GM21423 (cell line): ENCODE results near the gene CNTN1.

Experiments
- ATAC-seq: cut with Tn5 transposase; IDR thresholded peaks from one replicate; pipeline ENCODE4 v1.9.1; 2021; ENCODE audit warnings: mild to moderate bottlenecking, moderate library complexity; ENCODE audit not compliant: unreplicated experiment

Gene CNTN1

DNA sequence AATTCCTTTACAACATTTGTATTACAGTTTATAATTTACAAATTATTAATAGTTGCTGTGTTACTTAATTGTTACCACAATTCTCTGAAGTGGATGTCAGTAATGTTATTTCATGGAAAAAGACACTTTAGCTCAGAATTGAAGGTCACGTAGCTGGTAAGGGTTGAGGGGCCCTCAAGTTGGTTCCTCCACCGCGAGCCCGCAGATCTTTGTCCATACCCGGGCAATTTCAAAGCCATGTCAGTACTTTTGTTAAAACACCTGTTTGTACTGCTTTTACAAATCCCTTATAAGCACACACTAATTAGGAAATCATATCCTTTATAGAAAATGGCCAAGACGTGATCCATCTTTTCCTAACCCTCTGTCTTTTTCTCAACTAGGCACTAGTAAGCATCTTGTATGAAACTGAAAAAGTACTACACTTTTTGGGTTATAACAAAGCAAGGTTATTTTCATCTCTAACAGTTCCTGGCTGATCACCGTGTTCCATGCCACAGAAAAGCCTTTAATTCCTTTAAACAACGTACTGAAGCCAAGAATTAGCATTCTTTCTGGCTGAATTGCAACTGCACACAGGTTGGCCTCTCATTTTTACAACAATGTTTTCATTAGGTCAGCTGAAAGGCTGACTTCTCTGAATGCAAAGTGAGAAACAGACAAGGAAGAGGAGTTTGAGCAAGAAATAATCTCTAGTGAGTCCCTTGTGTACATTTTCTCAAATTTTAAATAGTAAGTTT is 76.1 kb downstream of the CNTN1 start:
- ATAC-seq: no peak

GRCh38 chr12:40769846-40770245 is 77.6 kb downstream of the CNTN1 start:
- no peak for ATAC-seq

- ATAC-seq: no peak
These were observed 78.5 kb downstream of the CNTN1 start for GRCh38 chr12:40770781-40771180.

DNA sequence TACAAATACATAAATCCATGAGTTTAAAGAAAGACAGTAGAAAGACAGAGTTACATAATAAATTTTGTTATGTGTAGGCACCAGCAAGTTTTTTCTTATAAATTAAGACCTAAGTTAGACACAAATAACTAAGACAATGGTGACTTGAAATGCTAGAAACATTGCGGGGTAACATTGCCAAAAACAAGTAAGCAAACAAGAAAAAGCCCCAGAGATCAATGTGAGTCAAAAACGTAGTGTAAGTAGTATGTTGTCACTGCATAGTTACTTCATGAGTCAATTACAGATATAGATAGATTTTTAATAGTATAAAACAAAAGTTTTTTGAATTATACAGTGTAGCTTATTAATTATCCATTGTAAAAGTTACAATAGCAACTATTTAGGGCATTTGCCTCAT is 83.4 kb downstream of the CNTN1 start:
- no peak for ATAC-seq

DNA sequence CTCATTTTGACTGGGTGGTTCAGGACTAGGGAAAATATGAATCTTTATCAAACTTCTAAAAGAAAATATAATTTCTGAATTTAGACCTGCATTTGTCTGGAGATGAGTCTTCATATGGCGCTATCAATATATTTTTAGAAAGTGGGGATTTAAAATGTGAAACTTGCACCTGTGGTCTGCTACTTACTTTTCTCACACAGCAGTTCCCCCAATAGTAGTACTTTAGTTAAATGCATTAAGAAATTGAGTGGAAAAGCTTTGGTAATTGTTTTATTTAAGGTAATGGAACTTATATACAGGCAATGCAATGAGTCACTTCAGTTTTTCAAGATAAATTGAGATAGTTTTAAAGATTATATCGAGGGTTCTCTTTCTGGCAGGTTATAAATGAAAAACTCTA is 91.9 kb downstream of the CNTN1 start:
- no peak for ATAC-seq

- ATAC-seq: no peak
These were observed 96.0 kb downstream of the CNTN1 start for GRCh38 chr12:40788276-40788675.

DNA sequence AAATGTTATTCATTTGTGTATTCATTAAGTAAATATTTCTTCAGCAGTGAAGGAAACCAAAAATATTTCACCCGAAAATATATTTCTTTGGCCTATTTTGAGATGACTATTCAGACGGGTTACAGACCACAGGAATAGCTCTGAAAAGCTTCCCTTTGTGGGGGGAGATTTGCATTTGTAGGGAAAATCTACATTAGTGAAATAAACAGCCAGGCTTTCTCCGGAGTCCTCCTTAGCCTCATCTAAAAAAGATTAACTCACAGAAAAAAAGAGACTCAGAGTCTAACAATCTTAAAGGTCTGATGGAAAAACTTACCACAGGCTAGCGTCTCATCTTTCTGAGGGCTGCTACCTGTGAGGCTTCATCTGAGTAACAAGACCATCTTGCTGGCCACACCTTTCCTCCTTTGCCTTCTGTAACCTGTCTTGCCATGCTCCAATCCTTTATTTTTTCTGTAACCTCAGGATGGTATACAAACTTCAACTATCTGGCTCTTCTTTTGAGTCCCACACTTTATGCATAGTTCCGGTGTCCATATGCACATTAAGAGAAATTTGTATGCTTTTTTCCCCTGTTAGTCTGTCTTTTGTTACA is 100.7 kb downstream of the CNTN1 start:
- no peak for ATAC-seq

DNA sequence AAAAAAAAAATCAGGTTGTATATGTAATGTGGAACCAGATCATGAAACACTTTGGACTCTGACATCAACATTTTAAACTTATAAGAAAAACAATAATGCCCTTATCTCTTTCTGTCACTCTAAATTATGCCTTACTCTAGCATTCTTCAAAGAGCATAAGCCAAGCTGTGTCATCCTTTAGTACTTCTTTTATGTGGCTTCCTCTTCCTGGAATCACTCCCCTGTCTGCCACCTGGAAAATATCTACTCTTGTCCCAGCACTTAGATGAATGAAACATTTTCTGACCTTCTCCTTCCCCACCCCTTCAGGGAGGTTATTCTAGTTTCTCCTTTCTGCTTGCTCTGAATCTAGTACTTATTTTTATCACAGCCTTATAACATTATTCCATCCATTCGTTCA is 101.2 kb downstream of the CNTN1 start:
- ATAC-seq: no peak

GRCh38 chr12:40794087-40794486 is 101.8 kb downstream of the CNTN1 start:
- ATAC-seq: no peak

GRCh38 chr12:40801082-40801481 is 108.8 kb downstream of the CNTN1 start:
- no peak for ATAC-seq

- ATAC-seq: no peak
These were observed 109.6 kb downstream of the CNTN1 start for GRCh38 chr12:40801861-40802260.

DNA sequence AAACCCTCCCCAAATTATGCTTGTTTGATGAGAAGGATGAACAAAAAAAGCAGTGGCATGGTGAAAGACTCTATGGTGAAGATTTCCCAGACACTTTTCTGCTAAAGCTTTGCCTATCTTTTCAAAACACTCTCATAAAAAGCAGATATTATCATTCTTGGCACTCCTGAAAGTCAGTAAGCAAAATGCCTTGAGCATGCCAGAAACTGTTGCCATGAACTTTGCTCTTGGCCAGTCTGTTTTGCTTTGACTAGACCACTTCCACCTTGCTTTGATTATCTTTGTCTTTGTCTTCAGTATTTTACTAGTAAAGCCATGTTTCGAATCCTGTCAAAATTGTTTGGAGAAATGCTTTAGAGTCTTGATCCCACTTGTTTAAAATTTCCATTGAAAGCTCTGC is 110.4 kb downstream of the CNTN1 start:
- no peak for ATAC-seq

- ATAC-seq: no peak
These were observed 127.3 kb downstream of the CNTN1 start for GRCh38 chr12:40819436-40820108.

DNA sequence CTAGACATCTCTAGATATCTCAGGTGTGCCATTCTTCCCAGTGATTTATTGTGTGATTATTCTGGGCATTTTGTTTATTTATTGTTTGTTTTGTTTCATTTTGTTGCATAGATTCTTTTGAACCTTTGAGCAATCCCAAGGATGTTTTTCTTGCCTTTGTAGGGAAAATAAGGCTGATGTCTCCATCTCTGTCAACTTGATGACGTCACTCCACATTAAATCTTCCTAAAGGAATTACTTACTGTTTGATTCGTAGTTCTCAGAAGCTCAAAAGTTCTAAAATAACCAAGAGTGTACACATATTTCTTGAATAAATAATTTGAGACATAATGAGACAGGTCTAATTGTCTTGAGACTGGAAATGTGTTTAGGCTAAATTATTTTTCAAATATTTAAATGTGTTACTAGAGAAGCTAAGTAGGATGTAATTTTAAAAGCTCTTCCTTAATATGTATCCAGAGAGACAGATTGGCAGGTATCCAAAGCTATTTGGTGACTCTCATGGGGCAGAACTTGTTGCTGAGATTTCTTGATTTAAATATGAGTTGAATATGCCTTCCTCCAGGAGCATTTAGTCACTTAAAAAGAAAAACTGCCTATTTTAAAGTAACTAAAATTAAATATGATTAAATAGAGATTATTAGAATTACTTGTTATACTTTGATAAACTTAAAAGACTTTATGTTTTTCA is 128.7 kb downstream of the CNTN1 start:
- no peak for ATAC-seq

DNA sequence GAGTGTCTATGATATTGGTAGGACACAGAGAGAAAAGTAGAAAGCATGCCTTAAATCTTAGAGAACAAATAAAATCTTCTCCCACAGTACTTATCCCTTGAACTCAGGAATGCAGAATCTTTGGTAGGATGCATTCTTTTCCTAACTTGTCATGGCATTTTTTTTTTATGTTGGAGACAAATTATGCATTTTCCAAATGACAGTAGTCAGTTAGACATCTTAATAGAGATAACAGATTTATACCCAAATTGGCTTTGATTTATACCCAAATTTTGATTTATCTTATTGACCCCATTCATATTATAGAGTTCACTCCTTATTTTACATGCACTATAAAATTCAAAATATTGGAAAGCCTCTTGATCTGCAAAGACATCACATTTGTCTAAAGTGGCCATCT is 132.9 kb downstream of the CNTN1 start:
- no peak for ATAC-seq

DNA sequence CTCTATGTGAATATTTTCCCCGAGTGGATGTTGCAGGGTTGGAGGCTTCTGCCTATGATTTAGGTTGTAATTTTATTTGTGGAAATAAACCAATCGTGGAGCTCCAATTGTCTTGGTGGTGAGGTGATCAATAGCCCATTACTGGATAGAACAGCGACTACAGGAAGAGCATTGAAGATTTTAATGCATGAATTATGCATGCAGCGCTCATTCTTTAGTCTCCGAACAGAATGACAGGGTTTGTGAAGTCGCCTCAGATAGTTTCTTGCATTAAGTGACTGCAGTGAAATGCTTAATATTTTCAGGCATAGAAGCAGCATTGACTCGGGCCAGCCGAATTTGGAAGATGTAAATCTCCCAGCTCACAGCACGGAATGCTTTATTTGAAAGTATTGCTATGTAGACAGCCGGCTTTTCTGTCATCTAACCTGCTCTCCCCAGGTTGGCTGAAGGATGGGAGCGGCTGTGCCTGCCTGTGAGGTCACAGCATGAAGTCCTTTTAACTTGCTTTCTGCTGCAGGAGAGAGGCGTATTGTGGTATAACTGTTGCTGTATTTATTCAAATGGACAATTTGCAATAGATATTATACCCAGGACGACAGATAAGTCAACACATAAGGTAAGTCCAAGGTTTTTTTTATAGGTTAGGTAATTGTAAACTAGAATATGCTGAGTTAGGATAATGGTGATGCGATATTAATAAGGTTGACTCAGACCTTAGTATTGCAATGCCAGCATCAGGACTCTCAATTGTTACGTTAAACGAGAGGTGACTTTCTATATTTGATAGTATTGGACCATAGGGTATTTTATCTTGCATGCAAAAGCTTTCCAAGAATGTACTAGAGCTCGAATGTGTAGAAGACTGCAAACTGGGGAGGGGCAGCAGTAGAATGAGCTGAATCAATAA is 135.7 kb downstream of the CNTN1 start:
- ATAC-seq: no peak

DNA sequence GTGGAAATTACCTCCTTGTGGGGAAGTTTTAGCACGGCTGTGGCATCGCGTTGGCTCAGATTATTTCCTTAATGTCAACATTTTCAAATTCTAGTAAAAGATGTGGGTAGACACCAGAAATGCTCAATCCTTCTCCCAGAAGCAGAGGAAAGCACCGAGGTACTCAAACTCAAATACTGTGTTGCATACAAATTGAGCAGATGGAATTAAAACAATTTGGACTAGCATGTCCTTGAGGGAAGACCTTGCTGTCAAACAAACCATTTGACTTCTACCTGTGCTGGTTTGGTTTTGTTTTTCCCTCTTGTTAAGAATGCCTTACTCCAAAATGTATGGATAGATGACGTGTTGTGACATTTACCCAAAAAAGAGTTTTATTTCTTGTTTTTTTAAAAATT is 136.4 kb downstream of the CNTN1 start:
- no peak for ATAC-seq

- ATAC-seq: no peak
These were observed 137.5 kb downstream of the CNTN1 start for GRCh38 chr12:40829738-40830144.

DNA sequence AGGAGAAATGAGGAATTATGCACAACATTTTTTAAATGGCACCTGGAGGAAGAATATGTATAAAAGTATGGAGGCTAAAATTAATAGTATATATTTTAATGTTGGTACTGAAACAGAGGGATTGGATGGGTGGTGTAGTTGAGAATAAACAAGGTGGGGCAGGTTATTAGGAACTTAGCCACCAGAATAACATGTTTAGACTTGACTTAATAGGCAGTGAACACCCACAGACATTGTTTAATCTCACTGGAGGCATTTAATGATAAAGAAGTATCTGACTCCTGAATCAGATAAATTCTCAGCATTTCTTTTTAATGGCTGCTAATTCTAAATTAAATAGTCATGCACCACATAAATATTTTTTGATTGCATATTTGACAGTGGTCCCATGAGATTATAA is 139.7 kb downstream of the CNTN1 start:
- ATAC-seq: no peak

DNA sequence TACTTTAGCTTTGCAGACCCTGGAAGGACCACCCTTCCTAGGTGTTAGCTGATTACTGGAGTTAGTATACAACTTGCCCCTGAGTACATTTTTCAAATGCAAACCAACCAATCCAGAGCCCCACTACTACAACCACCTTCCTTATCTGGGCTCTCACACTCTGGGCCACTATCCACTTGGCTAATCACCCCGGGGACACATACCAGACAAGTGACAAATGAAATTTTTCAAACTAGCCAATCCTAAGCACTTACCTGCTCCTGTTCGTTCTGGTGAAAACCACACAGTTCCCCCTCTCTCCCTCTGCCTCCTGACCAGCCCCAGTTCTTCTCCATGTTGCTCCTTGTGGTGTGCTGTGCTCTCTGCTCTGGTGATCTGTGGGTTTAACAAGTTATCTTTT is 140.4 kb downstream of the CNTN1 start:
- no peak for ATAC-seq

DNA sequence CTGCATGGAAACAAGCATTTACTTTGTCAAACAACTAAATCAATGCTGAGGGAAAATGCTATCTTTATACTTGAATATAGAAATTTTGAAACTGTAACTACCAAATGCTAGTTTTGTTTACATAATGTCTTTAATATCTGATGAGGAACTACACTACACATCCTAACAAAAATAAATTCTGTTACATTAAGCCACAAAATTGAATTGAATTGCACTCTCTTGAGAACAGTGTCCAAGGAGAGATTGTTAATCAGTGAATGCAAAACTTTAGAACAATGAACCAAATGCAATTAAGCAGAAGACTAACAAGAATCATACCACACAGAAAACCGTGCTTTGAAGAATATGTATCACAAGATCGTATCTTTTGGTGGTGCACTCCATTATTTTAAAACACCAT is 141.6 kb downstream of the CNTN1 start:
- no peak for ATAC-seq
